GM18511 (cell line): Measurements from ENCODE around the gene ZNF215.
"Not testable (repeated sequence)": the region's sequence is repeated elsewhere in the genome, so short reads cannot be mapped to it uniquely, and the experiment has no call there.

ENCODE experiments used
- ATAC-seq: cut with Tn5 transposase; IDR thresholded peaks from one replicate; pipeline ENCODE4 v1.9.1; 2021; ENCODE audit warnings: mild to moderate bottlenecking, moderate library complexity; ENCODE audit not compliant: unreplicated experiment

Gene ZNF215

GRCh38 chr11:6926208-6927029 lies at the start of gene ZNF215:
TSS of gene ZNF215 (plus strand) at chr11:6926426. CDS start at chr11:6932273, 5,847 bp downstream.
- ATAC-seq, result peak; percentile 88

- no peak for ATAC-seq
Observed at GRCh38 chr11:6876914-6877313, 49.3 kb upstream of the ZNF215 start.

GRCh38 chr11:6882751-6883150 lies 43.5 kb upstream of the ZNF215 start:
- no peak for ATAC-seq

GRCh38 chr11:6887711-6888110 lies 38.5 kb upstream of the ZNF215 start:
- ATAC-seq, result not testable (repeated sequence)

- ATAC-seq, result no peak
Observed at GRCh38 chr11:6888830-6889229, 37.4 kb upstream of the ZNF215 start.

- ATAC-seq, result no peak
Observed at GRCh38 chr11:6889835-6890234, 36.4 kb upstream of the ZNF215 start.

GRCh38 chr11:6892400-6892799 lies 33.8 kb upstream of the ZNF215 start, which contains the start of gene OR2D2:
TSS of gene OR2D2 (minus strand) at chr11:6892500. CDS start at chr11:6892500, 0 bp downstream.
- ATAC-seq, result no peak

- no peak for ATAC-seq
Observed at GRCh38 chr11:6894097-6894496, 32.1 kb upstream of the ZNF215 start.

GRCh38 chr11:6895010-6895409 lies 31.2 kb upstream of the ZNF215 start:
- ATAC-seq, result peak; percentile 98

- no peak for ATAC-seq
Observed at GRCh38 chr11:6898911-6899310, 27.3 kb upstream of the ZNF215 start.

GRCh38 chr11:6900327-6900999 lies 25.8 kb upstream of the ZNF215 start:
- ATAC-seq, result no peak

- ATAC-seq, result not testable (repeated sequence)
Observed at GRCh38 chr11:6904804-6905203, 21.4 kb upstream of the ZNF215 start.

GRCh38 chr11:6911378-6911777 lies 14.8 kb upstream of the ZNF215 start:
- no peak for ATAC-seq

- ATAC-seq, result no peak
Observed at GRCh38 chr11:6911948-6912347, 14.3 kb upstream of the ZNF215 start.

GRCh38 chr11:6919698-6920097 lies 6.5 kb upstream of the ZNF215 start:
- ATAC-seq, result no peak

GRCh38 chr11:6920702-6921101 lies 5.5 kb upstream of the ZNF215 start, which contains the start of gene OR2D3:
TSS of gene OR2D3 (plus strand) at chr11:6921002. CDS start at chr11:6921002, 0 bp downstream.
- no peak for ATAC-seq

- ATAC-seq, result no peak
Observed at GRCh38 chr11:6925007-6925577, 1.1 kb upstream of the ZNF215 start.

- peak; percentile 28 for ATAC-seq
Observed at GRCh38 chr11:6925636-6926207, 504 bp upstream of the ZNF215 start.

- ATAC-seq, result peak; percentile 57
Observed at GRCh38 chr11:6927030-6927617, 898 bp downstream of the ZNF215 start.

- ATAC-seq, result no peak
Observed at GRCh38 chr11:6928916-6929315, 2.7 kb downstream of the ZNF215 start.

GRCh38 chr11:6931146-6931713 lies 5.0 kb downstream of the ZNF215 start:
- no peak for ATAC-seq
